ENCODE data around the gene RBPJ.

DNA sequence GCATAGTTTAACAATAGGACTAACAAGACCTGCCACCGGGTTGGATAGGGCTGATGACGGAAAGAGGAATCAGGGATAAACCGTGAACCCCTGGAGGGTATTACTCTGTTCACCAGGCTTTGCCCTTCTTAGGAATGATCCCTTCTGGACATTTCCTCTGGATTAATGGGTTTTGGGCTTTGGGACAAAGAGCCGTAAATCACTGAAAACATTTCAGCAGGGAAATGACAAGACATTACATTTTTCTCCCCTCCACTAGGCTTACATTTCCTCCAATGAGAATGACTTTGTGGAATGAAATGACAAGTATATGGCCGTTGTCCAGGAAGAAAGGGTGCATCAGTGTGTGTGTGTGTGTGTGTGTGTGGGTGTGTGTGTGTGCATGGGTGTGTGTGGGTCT is 25.9 kb upstream of the RBPJ start:
- TF ChIP-seq EZH2phosphoT487 (IDR thresholded peaks at IDR 0.05) (no peak), EZH2 (IDR thresholded peaks at IDR 0.05) (no peak)
